Right atrium auricular region (tissue), 2 donors: ENCODE data around the gene FBXO2. TPM values are rescaled to one million over a fixed set of nuclear protein-coding genes. Genes with fewer than 3 reads are reported as not detected.
A peak's percentile ranks its signal among the peaks of the same experiment; 100 is the strongest.

Experiments
- DNase-seq: peaks from one replicate; pipeline ENCODE4 v3.0.0-alpha.2; 2019; ENCODE audit warnings: low spot score
- H3K27ac ChIP-seq, 2 donors: fragments of 200-600 bp; sonication (generic); 1 replicate in 1 of 2; 2 replicates in 1 of 2; pipeline ENCODE4 v1.5.1; 2016 to 2019
- H3K27me3 ChIP-seq, 2 donors: fragments of 200-600 bp; sonication (generic); one replicate each; pipeline versions ENCODE4 v1.5.1 to v1.6.0; 2017 to 2019
- H3K36me3 ChIP-seq: fragments of 200-600 bp; sonication (generic); one replicate; pipeline ENCODE4 v1.5.1; 2016
- H3K4me1 ChIP-seq, 2 donors: fragments of 200-600 bp; sonication (generic); one replicate each; pipeline versions ENCODE4 v1.5.1 to v1.6.0; 2017 to 2019
- H3K4me3 ChIP-seq, 2 donors: fragments of 200-600 bp; sonication (generic); 1 replicate in 1 of 2; 2 replicates in 1 of 2; pipeline ENCODE4 v1.5.1; 2017 to 2019; ENCODE audit warnings: mild to moderate bottlenecking in 1 of 2, moderate library complexity in 1 of 2
- H3K9me3 ChIP-seq, 2 donors: fragments of 200-600 bp; sonication (generic); one replicate each; pipeline ENCODE4 v1.5.1; 2019
- CTCF ChIP-seq, 2 donors: fragments of 200-600 bp; sonication (generic); IDR thresholded peaks; one replicate each; pipeline ENCODE4 v1.5.1; 2019; ENCODE audit warnings: antibody characterized with exemption in 2 of 2
- total RNA-seq, 2 donors: library from RNA; depleted of rRNA; stranded (reverse); fragments of >200 nt; gene quantifications; one replicate each; pipeline ENCODE4 v1.1.0, GENCODE V29; 2016

FBXO2 gene
- total RNA-seq, 2 donors from 2014 or later, result 2.5 to 16.7 TPM

DNA sequence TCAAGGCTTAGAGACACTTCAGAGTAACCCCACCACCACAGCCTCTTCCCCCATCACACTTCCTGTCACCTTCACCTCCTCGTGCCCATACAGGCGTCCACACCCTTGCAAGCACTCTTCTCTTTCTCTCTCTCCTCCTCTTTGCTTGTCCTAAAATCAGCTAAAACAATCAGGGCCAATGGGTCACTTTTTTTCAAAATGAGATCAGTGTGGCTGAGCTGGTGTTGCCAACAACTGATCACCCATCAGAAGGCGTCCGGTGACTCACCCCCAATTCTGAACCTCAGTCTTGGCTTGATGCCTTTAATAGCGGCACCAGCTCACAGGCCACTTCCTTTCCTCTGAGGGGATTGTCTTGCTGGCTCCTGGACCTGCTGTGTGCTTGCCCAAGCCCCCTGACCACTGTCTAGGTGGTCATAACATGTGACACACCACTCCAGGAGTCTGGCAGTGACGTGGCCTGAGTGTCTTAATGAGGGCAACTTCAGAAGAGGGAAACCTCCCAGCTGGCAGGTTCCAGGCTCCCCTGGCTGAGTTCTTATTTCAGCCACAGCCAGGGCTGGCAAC is 38.9 kb upstream of the FBXO2 start:
- no peak overlapping the region for H3K27ac ChIP-seq
- peaks cover 9 to 33% of the 10 kb centered on the region in 2 donors for H3K27me3 ChIP-seq
- no peak for DNase-seq
- no peaks in the 10 kb centered on the region for H3K9me3 ChIP-seq
- peaks cover 0 to 31% of the 10 kb centered on the region in 2 donors for H3K4me1 ChIP-seq
- no peaks in the 10 kb centered on the region for H3K36me3 ChIP-seq
- TF ChIP-seq CTCF (IDR thresholded peaks at IDR 0.05), result no peak
- H3K4me3 ChIP-seq, result no peak overlapping the region

DNA sequence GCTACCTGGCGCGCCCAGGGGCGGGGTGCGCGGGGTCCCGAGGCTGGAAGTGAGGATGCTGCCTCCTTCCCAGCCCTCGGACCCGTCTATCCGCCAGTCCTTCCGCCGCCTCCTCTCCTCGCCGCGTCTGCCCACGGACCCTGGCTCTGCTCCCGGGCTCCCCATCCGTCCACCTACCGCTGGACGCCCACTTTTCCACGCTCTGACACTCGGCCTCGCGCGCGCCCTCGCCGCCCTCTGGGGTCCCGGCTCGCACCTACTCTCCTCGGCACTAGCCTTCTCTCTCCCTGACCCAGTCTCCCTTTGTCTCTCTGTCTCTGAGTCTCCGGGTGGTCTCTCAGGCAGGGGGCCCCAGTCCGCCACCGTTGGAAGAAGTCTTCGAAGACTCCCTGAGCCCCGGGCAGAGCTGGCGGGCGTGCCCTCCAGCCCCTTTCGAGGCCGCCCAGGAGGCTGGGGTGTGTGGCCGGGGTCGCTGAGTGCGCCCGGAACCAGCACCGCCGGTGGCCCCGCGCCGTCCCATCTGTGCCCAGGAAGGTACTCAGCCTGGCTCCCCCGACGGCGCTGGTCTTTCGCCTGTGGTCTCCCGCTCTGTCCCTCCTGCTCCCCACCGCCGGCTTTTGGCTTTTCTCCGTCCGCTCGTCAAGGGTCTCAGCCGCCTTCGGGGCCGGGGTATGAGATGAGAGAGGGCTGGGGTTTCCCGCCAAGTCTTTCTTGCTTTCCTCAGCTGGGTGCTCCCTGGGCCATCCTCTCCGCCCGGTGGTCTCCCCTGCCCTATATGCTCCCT is 37.9 kb upstream of the FBXO2 start:
- Histone ChIP-seq H3K27ac (no peak overlapping the region), H3K4me1 (peaks cover 0 to 31% of the 10 kb centered on the region in 2 donors), H3K9me3 (no peaks in the 10 kb centered on the region), H3K4me3 (peak overlapping the region in 1 of 2 donors; percentile 36), H3K36me3 (no peaks in the 10 kb centered on the region), H3K27me3 (peaks cover 9 to 33% of the 10 kb centered on the region in 2 donors)
- DNase-seq, result no peak
- no peak for TF ChIP-seq CTCF (IDR thresholded peaks at IDR 0.05)

- Histone ChIP-seq H3K27ac (no peak within 1 kb of the TSS), H3K36me3 (no peaks in the 10 kb centered on the region), H3K9me3 (no peaks in the 10 kb centered on the region), H3K27me3 (peaks cover 9 to 33% of the 10 kb centered on the region in 2 donors), H3K4me1 (peaks cover 0 to 31% of the 10 kb centered on the region in 2 donors), H3K4me3 (peak within 1 kb of the TSS in 1 of 2 donors; percentile 36)
- no peak for DNase-seq
- TF ChIP-seq CTCF (IDR thresholded peaks at IDR 0.05), result no peak
These were observed 37.2 kb upstream of the FBXO2 start, which contains the start of gene DRAXIN for GRCh38 chr1:11691302-11691914. TSS of gene DRAXIN (plus strand) at chr1:11691710. CDS start at chr1:11706259, 14,549 bp downstream.

- Histone ChIP-seq H3K27me3 (peaks cover 9 to 33% of the 10 kb centered on the region in 2 donors), H3K36me3 (no peaks in the 10 kb centered on the region), H3K4me3 (peak overlapping the region in 1 of 2 donors; percentile 36), H3K27ac (no peak overlapping the region), H3K9me3 (no peaks in the 10 kb centered on the region), H3K4me1 (peaks cover 0 to 31% of the 10 kb centered on the region in 2 donors)
- DNase-seq, result no peak
- TF ChIP-seq CTCF (IDR thresholded peaks at IDR 0.05), result no peak
These were observed 36.4 kb upstream of the FBXO2 start for GRCh38 chr1:11690397-11691301.

GRCh38 chr1:11688506-11688905 is 34.3 kb upstream of the FBXO2 start:
- H3K4me3 ChIP-seq, result no peak overlapping the region
- peaks cover 9 to 28% of the 10 kb centered on the region in 2 donors for H3K27me3 ChIP-seq
- no peak overlapping the region for H3K27ac ChIP-seq
- no peaks in the 10 kb centered on the region for H3K9me3 ChIP-seq
- DNase-seq, result no peak
- TF ChIP-seq CTCF (IDR thresholded peaks at IDR 0.05), result no peak
- H3K36me3 ChIP-seq, result no peaks in the 10 kb centered on the region
- H3K4me1 ChIP-seq, result peaks cover 0 to 30% of the 10 kb centered on the region in 2 donors
